ENCODE results near the gene GRK1. TPM values are rescaled to one million over a fixed set of nuclear protein-coding genes. Genes with fewer than 3 reads are reported as not detected.
"Not testable (repeated sequence)": the region's sequence is repeated elsewhere in the genome, so short reads cannot be mapped to it uniquely, and the experiment has no call there.

The GRK1 gene
- total RNA-seq, 2 experiments from 2014 or later = 0.07 to 0.09 TPM

- Mint-ChIP-seq H3K27me3 (peaks cover 2% of the 10 kb centered on the region), H3K4me1 (ENCODE audit: low read depth) (no peaks in the 10 kb centered on the region), H3K4me3 (no peak overlapping the region), H3K27ac (no peak overlapping the region), H3K36me3 (ENCODE audit: low read depth) (no peaks in the 10 kb centered on the region), H3K9me3 (peaks cover 8% of the 10 kb centered on the region)
- TF ChIP-seq CTCF (IDR thresholded peaks at IDR 0.05) = no peak
- CTCF ChIA-PET = no interaction called here
- ATAC-seq (no peak), DNase-seq (no peak)
- intact Hi-C loops (cut with micrococcal nuclease) = no loop called here
- POLR2A ChIA-PET = no interaction called here
Measured at GRCh38 chr13:113751491-113751890, 84.5 kb downstream of the GRK1 start.

GRCh38 chr13:113752211-113752986 lies 85.4 kb downstream of the GRK1 start:
- POLR2A ChIA-PET; H3K4me3 Mint-ChIP-seq; H3K9me3 Mint-ChIP-seq; DNase-seq; ATAC-seq; H3K4me1 Mint-ChIP-seq (ENCODE audit: low read depth); intact Hi-C loops (cut with micrococcal nuclease); H3K27ac Mint-ChIP-seq; H3K27me3 Mint-ChIP-seq; H3K36me3 Mint-ChIP-seq (ENCODE audit: low read depth); CTCF ChIA-PET: not testable (repeated sequence)

GRCh38 chr13:113753171-113753570 lies 86.2 kb downstream of the GRK1 start:
- H3K27me3 Mint-ChIP-seq = peaks cover 8% of the 10 kb centered on the region
- ChIA-PET CTCF (interaction anchor here (1.6 kb wide), 1 partner anchor 11 kb away, joined by 3 read pairs; no protein-coding TSS in a partner anchor), POLR2A (no interaction called here)
- ATAC-seq (no peak), DNase-seq (no peak)
- intact Hi-C loops (cut with micrococcal nuclease) = no loop called here
- no peaks in the 10 kb centered on the region for H3K36me3 Mint-ChIP-seq (ENCODE audit: low read depth)
- H3K9me3 Mint-ChIP-seq = peaks cover 8% of the 10 kb centered on the region
- no peak overlapping the region for H3K27ac Mint-ChIP-seq
- H3K4me1 Mint-ChIP-seq (ENCODE audit: low read depth) = peaks cover 4% of the 10 kb centered on the region
- H3K4me3 Mint-ChIP-seq = no peak overlapping the region
- no peak for TF ChIP-seq CTCF (IDR thresholded peaks at IDR 0.05)

GRCh38 chr13:113754242-113754641 lies 87.2 kb downstream of the GRK1 start:
- TF ChIP-seq CTCF (IDR thresholded peaks at IDR 0.05) = no peak
- H3K27me3 Mint-ChIP-seq = peaks cover 13% of the 10 kb centered on the region
- ChIA-PET CTCF (interaction anchor here (1.6 kb wide), 1 partner anchor 12 kb away, joined by 3 read pairs; no protein-coding TSS in a partner anchor), POLR2A (no interaction called here)
- ATAC-seq = no peak
- no peak overlapping the region for H3K4me3 Mint-ChIP-seq
- intact Hi-C loops (cut with micrococcal nuclease) = no loop called here
- H3K27ac Mint-ChIP-seq = no peak overlapping the region
- H3K9me3 Mint-ChIP-seq = peaks cover 8% of the 10 kb centered on the region
- H3K36me3 Mint-ChIP-seq (ENCODE audit: low read depth) = no peaks in the 10 kb centered on the region
- DNase-seq = no peak
- peaks cover 8% of the 10 kb centered on the region for H3K4me1 Mint-ChIP-seq (ENCODE audit: low read depth)

GRCh38 chr13:113754691-113755090 lies 87.7 kb downstream of the GRK1 start:
- H3K4me1 Mint-ChIP-seq (ENCODE audit: low read depth) = peaks cover 12% of the 10 kb centered on the region
- no peak overlapping the region for H3K4me3 Mint-ChIP-seq
- peaks cover 17% of the 10 kb centered on the region for H3K27me3 Mint-ChIP-seq
- intact Hi-C loops (cut with micrococcal nuclease) = no loop called here
- TF ChIP-seq CTCF (IDR thresholded peaks at IDR 0.05) = no peak
- H3K27ac Mint-ChIP-seq = no peak overlapping the region
- no peak for DNase-seq
- ChIA-PET POLR2A (no interaction called here), CTCF (interaction anchor here (1.6 kb wide), 1 partner anchor 13 kb away, joined by 3 read pairs; no protein-coding TSS in a partner anchor)
- no peak for ATAC-seq
- H3K9me3 Mint-ChIP-seq = peaks cover 8% of the 10 kb centered on the region
- no peaks in the 10 kb centered on the region for H3K36me3 Mint-ChIP-seq (ENCODE audit: low read depth)

All from activated CD8-positive, alpha-beta T cell treated with anti-CD3 and anti-CD28 coated beads for 36 hours (primary cell).